ENCODE results near the gene KIF26B. TPM values are rescaled to one million over a fixed set of nuclear protein-coding genes. Genes with fewer than 3 reads are reported as not detected.

The KIF26B gene
- polyA plus RNA-seq, 1 of the 3 experiments (the other 2 are of a cell fraction), result 2.6 TPM

DNA sequence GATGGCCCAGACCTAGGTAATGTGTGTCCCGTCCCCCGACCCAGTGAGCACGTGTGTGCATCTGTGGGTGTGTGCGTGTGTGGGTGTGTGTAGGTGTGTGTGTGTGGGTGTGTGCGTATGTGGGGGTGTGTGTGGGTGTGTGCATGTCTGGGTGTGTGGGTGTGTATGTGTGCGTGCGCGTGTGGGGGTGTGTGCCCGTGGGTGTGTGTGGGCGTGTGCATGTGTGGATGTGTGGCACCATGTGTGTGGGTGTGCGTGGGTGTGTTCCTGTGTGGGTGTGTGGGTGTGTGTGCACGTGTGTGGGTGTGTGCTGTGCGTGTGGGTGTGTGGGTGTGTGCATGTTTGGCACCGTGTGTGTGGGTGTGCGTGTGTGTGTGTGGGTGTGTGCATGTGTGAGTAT is 309.5 kb downstream of the KIF26B start:
- Histone ChIP-seq H3F3A (replicated peaks; ENCODE audit: insufficient read depth) (no peaks in the 10 kb centered on the region), H3K36me3 (replicated peaks in 1 of 2; ENCODE audit: control insufficient read depth in 1 of 2, insufficient read depth in 2 of 2, low read length in 1 of 2) (peaks cover 0 to 21% of the 10 kb centered on the region in 2 experiments), H3K79me2 (ENCODE audit: insufficient read depth) (no peaks in the 10 kb centered on the region), H4K20me1 (ENCODE audit: insufficient read depth) (no peaks in the 10 kb centered on the region), H3K4me3 (ENCODE audit: low read depth in 2 of 2, low read length in 1 of 2) (no peak overlapping the region), H2AFZ (ENCODE audit: low read depth) (no peak overlapping the region), H3K27ac (ENCODE audit: low read depth in 2 of 2, low read length in 1 of 2) (no peak overlapping the region), H3K9ac (no peak overlapping the region), H3K9me3 (no peaks in the 10 kb centered on the region), H3K4me1 (ENCODE audit: control insufficient read depth in 1 of 2, insufficient read depth in 2 of 2, low read depth in 1 of 2, low read length in 1 of 2) (peaks cover 0 to 11% of the 10 kb centered on the region in 2 experiments; a peak in 1 of 4 replicates), H3K27me3 (ENCODE audit: insufficient read depth) (no peaks in the 10 kb centered on the region), H3K4me2 (no peak overlapping the region), H3K9me2 (no peaks in the 10 kb centered on the region)
- TF ChIP-seq POLR2AphosphoS5 (IDR thresholded peaks at IDR 0.05; ENCODE audit: low read depth, low read length) (no peak), ELF1 (IDR thresholded peaks at IDR 0.05) (no peak), RFX5 (IDR thresholded peaks at IDR 0.05; ENCODE audit: low read length) (no peak), RXRA (IDR thresholded peaks at IDR 0.05; ENCODE audit: borderline replicate concordance, low read depth) (no peak), TEAD4 (IDR thresholded peaks at IDR 0.05; ENCODE audit: borderline replicate concordance, insufficient read depth) (no peak), MXI1 (IDR thresholded peaks at IDR 0.05; ENCODE audit: low read depth, low read length) (no peak), YY1 (IDR thresholded peaks at IDR 0.05; ENCODE audit: low read depth) (no peak), NFIC (IDR thresholded peaks at IDR 0.05; ENCODE audit: borderline replicate concordance) (no peak), EZH2phosphoT487 (IDR thresholded peaks at IDR 0.05; ENCODE audit: borderline replicate concordance, low read depth) (no peak), RCOR1 (IDR thresholded peaks at IDR 0.05; ENCODE audit: low read length) (no peak), RAD21 (IDR thresholded peaks at IDR 0.05; ENCODE audit: low read length) (no peak)
- TF ChIP-seq, protein P1, sequence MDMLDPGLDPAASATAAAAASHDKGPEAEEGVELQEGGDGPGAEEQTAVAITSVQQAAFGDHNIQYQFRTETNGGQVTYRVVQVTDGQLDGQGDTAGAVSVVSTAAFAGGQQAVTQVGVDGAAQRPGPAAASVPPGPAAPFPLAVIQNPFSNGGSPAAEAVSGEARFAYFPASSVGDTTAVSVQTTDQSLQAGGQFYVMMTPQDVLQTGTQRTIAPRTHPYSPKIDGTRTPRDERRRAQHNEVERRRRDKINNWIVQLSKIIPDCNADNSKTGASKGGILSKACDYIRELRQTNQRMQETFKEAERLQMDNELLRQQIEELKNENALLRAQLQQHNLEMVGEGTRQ (IDR thresholded peaks at IDR 0.05; ENCODE audit: borderline replicate concordance, low read depth, low read length), result no peak
- TF ChIP-seq, protein P2, sequence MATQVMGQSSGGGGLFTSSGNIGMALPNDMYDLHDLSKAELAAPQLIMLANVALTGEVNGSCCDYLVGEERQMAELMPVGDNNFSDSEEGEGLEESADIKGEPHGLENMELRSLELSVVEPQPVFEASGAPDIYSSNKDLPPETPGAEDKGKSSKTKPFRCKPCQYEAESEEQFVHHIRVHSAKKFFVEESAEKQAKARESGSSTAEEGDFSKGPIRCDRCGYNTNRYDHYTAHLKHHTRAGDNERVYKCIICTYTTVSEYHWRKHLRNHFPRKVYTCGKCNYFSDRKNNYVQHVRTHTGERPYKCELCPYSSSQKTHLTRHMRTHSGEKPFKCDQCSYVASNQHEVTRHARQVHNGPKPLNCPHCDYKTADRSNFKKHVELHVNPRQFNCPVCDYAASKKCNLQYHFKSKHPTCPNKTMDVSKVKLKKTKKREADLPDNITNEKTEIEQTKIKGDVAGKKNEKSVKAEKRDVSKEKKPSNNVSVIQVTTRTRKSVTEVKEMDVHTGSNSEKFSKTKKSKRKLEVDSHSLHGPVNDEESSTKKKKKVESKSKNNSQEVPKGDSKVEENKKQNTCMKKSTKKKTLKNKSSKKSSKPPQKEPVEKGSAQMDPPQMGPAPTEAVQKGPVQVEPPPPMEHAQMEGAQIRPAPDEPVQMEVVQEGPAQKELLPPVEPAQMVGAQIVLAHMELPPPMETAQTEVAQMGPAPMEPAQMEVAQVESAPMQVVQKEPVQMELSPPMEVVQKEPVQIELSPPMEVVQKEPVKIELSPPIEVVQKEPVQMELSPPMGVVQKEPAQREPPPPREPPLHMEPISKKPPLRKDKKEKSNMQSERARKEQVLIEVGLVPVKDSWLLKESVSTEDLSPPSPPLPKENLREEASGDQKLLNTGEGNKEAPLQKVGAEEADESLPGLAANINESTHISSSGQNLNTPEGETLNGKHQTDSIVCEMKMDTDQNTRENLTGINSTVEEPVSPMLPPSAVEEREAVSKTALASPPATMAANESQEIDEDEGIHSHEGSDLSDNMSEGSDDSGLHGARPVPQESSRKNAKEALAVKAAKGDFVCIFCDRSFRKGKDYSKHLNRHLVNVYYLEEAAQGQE (IDR thresholded peaks at IDR 0.05; ENCODE audit: low read depth, low read length), result no peak
- TF ChIP-seq, protein P3, sequence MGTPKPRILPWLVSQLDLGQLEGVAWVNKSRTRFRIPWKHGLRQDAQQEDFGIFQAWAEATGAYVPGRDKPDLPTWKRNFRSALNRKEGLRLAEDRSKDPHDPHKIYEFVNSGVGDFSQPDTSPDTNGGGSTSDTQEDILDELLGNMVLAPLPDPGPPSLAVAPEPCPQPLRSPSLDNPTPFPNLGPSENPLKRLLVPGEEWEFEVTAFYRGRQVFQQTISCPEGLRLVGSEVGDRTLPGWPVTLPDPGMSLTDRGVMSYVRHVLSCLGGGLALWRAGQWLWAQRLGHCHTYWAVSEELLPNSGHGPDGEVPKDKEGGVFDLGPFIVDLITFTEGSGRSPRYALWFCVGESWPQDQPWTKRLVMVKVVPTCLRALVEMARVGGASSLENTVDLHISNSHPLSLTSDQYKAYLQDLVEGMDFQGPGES (IDR thresholded peaks at IDR 0.05; ENCODE audit: low read depth, low read length), result no peak
- TF ChIP-seq, protein P4, sequence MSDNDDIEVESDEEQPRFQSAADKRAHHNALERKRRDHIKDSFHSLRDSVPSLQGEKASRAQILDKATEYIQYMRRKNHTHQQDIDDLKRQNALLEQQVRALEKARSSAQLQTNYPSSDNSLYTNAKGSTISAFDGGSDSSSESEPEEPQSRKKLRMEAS (IDR thresholded peaks at IDR 0.05; ENCODE audit: low read depth), result no peak
- POLR2A ChIA-PET, result no interaction called here
- WGBS (ENCODE audit: low lambda C conversion rate), result 88% methylated on average over 15 of the region's 15 CpGs
- no peak for DNase-seq
- CTCF ChIA-PET, result interaction anchor here (1.2 kb wide), 1 partner anchor 10 kb away, joined by 4 read pairs; no protein-coding TSS in a partner anchor

All from SK-N-SH (cell line).